CD4-positive, alpha-beta T cell treated with Interleukin-12 subunit alpha and Interleukin-12 subunit beta, for 1 hour (primary cell): Measurements from ENCODE around the gene FAM81A.
"Not testable (repeated sequence)": the region's sequence is repeated elsewhere in the genome, so short reads cannot be mapped to it uniquely, and the experiment has no call there.

Source experiments
- DNase-seq: peaks from one replicate; pipeline ENCODE4 v3.0.0-alpha.2; 2020

FAM81A gene

GRCh38 chr15:59437817-59438624 is at the start of gene FAM81A:
FAM81A (plus strand) TSS chr15:59438186; CDS start chr15:59458627, 20,441 bp downstream.
- peak; percentile 38 for DNase-seq

DNA sequence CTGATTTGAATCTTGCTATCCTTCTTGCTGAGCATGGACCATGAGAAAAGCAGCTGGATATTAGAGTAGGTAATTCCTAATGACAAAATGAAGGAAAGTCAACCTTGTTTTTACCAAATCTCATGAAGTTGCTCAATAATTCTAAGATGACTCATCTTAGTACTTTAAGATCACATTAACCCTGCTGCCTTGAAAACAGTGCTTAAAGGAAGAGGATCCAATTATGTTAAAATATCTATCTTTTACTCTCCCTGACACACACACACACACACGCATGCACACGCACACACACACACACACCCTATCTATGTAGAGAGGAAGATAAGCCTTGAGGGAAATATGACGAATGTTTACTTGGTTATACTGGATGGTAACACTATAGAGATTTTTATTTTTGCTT is 49.3 kb upstream of the FAM81A start:
- DNase-seq: no peak

DNA sequence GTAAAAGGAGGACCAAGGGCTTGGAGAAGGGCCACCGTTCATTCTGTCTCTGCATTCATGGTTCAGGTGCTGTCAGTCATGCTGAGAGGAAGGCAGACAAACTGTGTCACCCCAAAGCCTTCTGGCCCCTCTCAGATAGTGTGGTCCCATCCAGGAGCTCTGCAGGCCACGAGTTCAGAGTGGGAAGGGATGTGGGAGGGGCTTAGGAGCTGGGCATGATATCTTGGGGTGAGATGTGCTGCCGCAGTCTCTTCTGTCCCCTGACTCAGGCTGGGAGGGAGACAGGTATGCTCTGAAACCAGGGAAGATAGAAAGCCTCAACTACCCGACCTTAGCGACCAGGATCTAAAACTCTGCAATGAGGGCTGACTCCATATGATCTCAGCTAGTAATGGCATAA is 45.7 kb upstream of the FAM81A start:
- no peak for DNase-seq

DNA sequence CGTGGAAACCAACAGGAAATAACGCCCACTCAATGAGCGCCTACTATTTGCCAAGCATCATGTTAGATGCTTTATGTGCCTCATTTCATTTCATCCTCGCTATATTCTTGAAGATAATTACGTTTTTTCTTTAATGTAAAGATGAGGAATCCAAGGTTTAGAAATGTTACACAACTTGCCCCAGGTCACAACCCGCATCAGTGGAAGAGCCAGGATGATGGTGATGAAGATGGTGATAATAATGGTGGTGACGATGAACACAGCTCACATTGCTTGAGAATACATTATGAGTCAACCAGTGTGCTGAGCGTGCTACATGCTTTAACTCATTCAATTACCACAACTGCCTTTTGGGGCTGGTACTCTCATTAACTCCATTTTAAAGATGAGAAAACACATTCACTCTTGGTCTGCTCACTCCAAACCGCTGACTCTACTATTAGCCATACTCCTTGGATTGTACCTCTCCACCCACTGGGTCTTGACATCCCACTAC is 43.8 kb upstream of the FAM81A start:
- no peak for DNase-seq

DNA sequence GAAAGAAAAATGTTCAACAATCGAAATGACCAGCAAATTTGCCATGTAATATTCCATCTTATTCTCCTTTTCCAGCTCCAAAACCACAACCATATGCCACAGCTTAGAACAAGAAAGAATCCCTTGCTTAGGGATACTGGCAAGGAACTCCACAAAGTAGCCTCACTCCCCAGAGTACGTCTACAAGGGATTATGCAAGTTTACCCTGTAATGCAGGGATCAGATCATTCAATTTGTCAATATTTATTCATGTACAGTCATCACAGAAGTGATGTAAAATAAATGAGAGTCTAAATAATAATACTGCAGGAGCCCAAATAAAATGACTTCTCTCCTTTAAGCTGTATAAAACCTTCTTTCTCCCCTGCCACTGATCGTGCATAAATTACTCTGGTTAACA is 41.8 kb upstream of the FAM81A start:
- DNase-seq: no peak

DNA sequence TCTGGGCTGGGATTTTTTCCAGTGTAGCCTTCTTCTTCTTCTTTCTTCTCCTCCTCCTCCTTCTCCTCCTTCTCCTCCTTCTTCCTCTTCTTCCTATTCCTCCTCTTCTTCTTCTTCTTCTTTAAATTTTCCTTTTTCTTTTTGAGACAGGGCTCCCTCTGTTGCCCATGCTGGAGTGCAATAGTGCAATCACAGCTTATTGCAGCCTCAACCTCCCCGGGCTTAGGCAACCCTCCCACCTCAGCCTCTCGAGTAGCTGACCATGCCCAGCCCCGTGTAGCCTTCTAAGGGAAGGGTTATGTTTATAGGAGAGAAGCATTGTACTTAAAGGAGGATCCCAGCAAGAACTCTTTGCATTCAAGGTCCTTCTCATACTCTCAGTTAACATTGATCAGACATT is 41.3 kb upstream of the FAM81A start:
- no peak for DNase-seq

- no peak for DNase-seq
These were observed 39.8 kb upstream of the FAM81A start for GRCh38 chr15:59398220-59398619.

DNA sequence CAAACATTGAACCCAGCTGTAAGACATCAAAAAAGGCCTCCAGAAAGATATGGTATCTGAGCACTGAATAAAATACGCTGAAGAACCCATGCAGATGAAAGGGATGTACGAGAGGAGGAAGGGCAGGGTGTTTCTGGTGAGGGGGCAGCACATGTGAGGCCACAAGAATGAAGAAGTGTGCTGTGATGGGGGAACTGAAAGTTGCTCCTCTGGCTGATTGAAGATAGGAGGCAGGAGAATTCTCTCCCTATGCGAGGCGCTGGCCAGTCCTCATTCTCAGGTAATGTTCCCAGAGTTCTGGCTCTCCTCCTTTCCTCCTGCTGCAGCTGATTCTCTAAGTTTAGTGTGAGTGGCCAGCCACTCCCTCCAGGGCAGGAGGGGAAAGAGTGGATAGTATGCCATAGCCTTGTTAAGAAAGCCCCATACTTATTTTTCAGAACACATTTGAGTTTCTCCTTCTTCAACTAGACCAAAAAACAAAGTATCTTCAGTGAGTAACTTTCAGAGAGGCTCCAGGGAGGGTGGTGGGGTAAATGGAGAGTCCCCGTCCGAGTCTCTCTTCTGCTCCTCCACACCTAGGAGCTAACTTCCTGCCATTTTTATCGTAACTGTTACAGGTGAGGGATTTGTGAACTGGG is 38.4 kb upstream of the FAM81A start:
- no peak for DNase-seq

DNA sequence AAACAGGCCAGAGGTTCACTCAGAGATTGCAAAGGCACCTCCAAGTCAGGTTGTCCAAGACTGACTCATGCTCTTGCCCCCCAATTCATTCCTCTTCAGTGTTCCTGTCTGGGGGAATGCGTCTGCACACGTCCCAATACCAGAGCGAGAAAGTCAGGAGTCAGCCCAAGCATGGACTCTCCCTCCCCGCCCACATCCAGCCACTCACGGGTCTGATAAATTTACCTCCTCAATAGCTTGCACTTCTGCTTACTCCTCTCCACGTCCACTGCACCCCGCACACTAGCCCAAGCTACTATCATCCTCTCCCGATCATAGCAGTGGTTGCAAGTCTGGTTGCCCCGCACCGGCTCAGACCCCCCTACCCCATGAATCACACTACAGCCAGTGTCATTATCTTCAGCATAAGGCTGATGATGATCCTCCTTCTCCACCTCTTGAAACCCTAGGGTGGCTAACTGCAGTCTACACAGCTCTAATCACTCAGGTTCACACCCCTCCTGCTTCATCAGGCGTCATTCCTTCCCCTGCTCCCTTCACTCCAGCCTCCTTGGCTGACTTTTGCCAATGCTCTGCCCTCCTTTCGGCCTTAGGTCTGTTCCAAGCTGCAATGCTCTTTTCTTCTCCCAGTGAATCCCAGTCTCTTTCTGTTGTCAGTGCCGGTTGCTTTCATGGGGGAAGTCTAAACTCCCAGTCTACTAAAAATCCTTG is 37.7 kb upstream of the FAM81A start:
- DNase-seq: no peak

GRCh38 chr15:59401051-59401823 is 36.7 kb upstream of the FAM81A start:
- DNase-seq: not testable (repeated sequence)

GRCh38 chr15:59401824-59402569 is 36.0 kb upstream of the FAM81A start:
- no peak for DNase-seq

DNA sequence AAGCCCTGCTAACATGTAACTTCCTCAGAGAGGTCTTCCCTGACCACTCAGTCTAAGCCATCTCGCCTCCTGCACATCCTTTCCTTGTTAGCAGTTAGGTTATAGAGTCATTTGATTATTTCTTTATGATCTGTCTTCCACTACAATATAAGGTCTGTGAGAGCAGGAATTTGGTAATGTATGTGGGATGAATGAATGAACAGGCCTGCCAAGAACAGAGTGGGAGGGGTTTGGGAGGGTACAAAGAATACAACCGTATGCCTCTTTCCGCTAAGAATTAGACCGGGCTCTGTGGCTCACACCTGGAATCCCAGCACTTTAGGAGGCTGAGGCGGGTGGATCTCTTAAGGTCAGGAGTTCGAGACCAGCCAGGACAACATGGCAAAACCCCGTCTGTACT is 32.9 kb upstream of the FAM81A start:
- no peak for DNase-seq

DNA sequence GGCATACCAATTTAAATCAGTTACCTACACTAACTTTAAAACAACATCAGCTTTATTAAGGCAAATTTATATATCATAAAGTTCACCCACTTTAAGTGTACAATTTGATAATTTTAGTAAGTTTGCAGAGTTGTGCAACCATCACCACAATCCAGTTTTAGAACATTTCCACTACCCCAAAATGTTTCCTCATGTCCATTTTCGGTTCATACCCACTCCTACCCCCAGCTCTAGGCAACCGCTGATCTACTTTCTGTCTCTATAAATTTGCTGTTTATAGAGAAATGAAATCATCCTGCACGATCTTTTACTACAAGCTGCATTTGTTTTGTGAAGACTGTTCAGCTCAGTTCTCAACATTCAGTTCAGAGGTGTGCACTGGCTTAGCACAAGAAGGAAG is 31.5 kb upstream of the FAM81A start:
- no peak for DNase-seq

- no peak for DNase-seq
These were observed 30.0 kb upstream of the FAM81A start for GRCh38 chr15:59407946-59408345.

- no peak for DNase-seq
These were observed 27.5 kb upstream of the FAM81A start for GRCh38 chr15:59410391-59410896.

DNA sequence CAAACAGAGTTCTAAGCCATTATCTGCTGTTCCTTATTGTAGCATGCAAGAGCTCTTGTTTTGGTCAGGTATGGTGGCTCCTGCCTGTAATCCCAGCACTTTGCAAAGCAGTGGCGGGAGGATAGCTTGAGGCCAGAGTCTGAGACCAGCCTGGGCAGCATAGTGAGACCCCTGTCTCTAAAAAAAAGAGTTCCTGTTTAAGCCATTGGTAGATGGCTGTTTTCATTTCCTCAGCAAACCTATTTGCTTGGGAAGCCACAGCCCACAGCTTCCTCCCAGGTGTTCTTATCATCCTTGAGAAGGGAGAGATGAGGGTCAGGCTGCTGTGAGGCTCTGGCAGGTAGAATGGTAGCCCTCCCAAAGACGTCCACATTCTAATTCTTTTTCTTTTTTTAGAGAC is 24.4 kb upstream of the FAM81A start:
- DNase-seq: no peak

GRCh38 chr15:59416816-59417215 is 21.2 kb upstream of the FAM81A start:
- no peak for DNase-seq

- no peak for DNase-seq
These were observed 18.8 kb upstream of the FAM81A start for GRCh38 chr15:59419170-59419569.

- no peak for DNase-seq
These were observed 17.9 kb upstream of the FAM81A start for GRCh38 chr15:59420108-59420507.

DNA sequence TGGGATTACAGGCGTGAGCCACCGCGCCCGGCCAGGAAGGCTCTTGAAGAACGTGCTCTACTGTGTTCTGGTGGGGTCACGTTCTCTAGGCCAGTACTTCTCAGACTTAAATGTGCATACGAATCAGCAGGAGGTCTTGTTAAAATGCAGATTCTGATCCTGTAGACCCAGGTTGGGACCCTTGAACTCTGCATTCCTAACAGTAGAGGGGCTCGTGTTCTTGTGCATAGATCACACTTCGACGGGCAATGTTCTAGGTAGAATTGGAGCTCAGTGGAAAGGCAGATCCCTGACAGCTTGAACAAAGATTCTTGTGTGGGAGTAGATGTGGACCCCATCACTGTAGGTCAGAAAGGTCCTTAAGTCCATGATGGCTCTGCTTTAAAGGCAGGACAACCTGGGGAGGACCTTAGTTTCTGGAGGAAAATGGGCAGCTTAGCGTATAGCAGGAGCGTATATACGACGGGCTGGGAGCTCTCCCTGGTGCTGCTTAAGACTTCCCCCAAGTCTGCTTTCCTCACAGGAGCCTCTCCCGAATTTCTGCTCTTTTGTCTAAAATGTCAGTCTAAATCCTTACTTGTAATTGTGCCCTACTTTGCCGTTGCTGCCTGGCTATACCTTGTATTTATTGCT is 16.9 kb upstream of the FAM81A start:
- no peak for DNase-seq

- no peak for DNase-seq
These were observed 13.4 kb upstream of the FAM81A start for GRCh38 chr15:59424616-59425015.
